GM23338 (cell line): Measurements from ENCODE around the gene GNA15. TPM values are rescaled to one million over a fixed set of nuclear protein-coding genes. Genes with fewer than 3 reads are reported as not detected.

Source experiments
- ATAC-seq: fragments of 200-7000 bp; cut with Tn5 transposase; 3 replicates; pipeline ENCODE4 v1.9.1; 2020
- DNase-seq: peaks from one replicate; pipeline ENCODE4 v3.0.0-alpha.2; 2015; ENCODE audit warnings: low spot score
- H2AFZ ChIP-seq: fragments of 200-600 bp; sonication (generic); 2 replicates; pipeline ENCODE4 v1.8.0; 2016; ENCODE audit warnings: antibody characterized with exemption, mild to moderate bottlenecking, moderate library complexity
- H3F3A ChIP-seq: fragments of 200-600 bp; sonication (generic); replicated peaks from 2 replicates; pipeline ENCODE4 v1.8.0; 2017; ENCODE audit warnings: antibody characterized with exemption, mixed run types, low read depth
- H3K27ac ChIP-seq: fragments of 200-600 bp; sonication (generic); 2 replicates; pipeline ENCODE4 v1.6.1; 2016; ENCODE audit warnings: low read depth
- H3K27me3 ChIP-seq: fragments of 200-600 bp; sonication (generic); 2 replicates; pipeline ENCODE4 v1.8.0; 2016; ENCODE audit warnings: mild to moderate bottlenecking, mixed run types, moderate library complexity; ENCODE audit not compliant: insufficient read depth
- H3K36me3 ChIP-seq: fragments of 200-600 bp; sonication (generic); 2 replicates; pipeline ENCODE4 v1.8.0; 2016; ENCODE audit warnings: mild to moderate bottlenecking; ENCODE audit not compliant: insufficient read depth
- H3K4me1 ChIP-seq: fragments of 200-600 bp; sonication (generic); 2 replicates; pipeline ENCODE4 v1.8.0; 2016; ENCODE audit warnings: mild to moderate bottlenecking, moderate library complexity; ENCODE audit not compliant: insufficient read depth
- H3K4me2 ChIP-seq: fragments of 200-600 bp; sonication (generic); 2 replicates; pipeline ENCODE4 v1.7.1; 2017; ENCODE audit warnings: mixed run types
- H3K4me3 ChIP-seq: fragments of 200-600 bp; sonication (generic); 2 replicates; pipeline ENCODE4 v1.6.1; 2016; ENCODE audit warnings: mixed run types
- H3K79me2 ChIP-seq: fragments of 200-600 bp; sonication (generic); replicated peaks from 2 replicates; pipeline ENCODE4 v1.8.0; 2017; ENCODE audit warnings: mild to moderate bottlenecking; ENCODE audit not compliant: insufficient read depth
- H3K9me2 ChIP-seq: fragments of 200-600 bp; sonication (generic); 2 replicates; pipeline ENCODE4 v1.8.0; 2017; ENCODE audit not compliant: insufficient read depth
- H4K20me1 ChIP-seq: fragments of 200-600 bp; sonication (generic); replicated peaks from 2 replicates; pipeline ENCODE4 v1.8.0; 2017; ENCODE audit warnings: mild to moderate bottlenecking; ENCODE audit not compliant: insufficient read depth
- H3K27ac Mint-ChIP-seq: 2 replicates; pipeline ENCODE4 v1.8.0; 2020; ENCODE audit warnings: inconsistent platforms, mild to moderate bottlenecking, moderate library complexity, mixed read lengths
- H3K27me3 Mint-ChIP-seq: 3 replicates; pipeline ENCODE4 v1.8.0; 2022; ENCODE audit warnings: low read depth, mild to moderate bottlenecking, moderate library complexity, mixed read lengths, inconsistent platforms; ENCODE audit not compliant: insufficient read depth, poor library complexity
- H3K36me3 Mint-ChIP-seq: 3 replicates; pipeline ENCODE4 v1.8.0; 2021; ENCODE audit warnings: low read depth, mild to moderate bottlenecking, inconsistent platforms, moderate library complexity, mixed read lengths
- H3K4me1 Mint-ChIP-seq: 3 replicates; pipeline ENCODE4 v1.8.0; 2020; ENCODE audit warnings: mild to moderate bottlenecking, inconsistent platforms, mixed read lengths
- H3K4me3 Mint-ChIP-seq: 3 replicates; pipeline ENCODE4 v1.8.0; 2021; ENCODE audit warnings: moderate library complexity, mild to moderate bottlenecking, inconsistent platforms, mixed read lengths
- H3K9me3 Mint-ChIP-seq: 3 replicates; pipeline ENCODE4 v1.8.0; 2020; ENCODE audit warnings: moderate library complexity, mild to moderate bottlenecking, inconsistent platforms, mixed read lengths
- CREB1 ChIP-seq: fragments of 250-450 bp; sonication (Bioruptor Pico); IDR thresholded peaks from 2 replicates; pipeline ENCODE4 v1.5.0; 2020; ENCODE audit warnings: low read depth, mild to moderate bottlenecking, moderate library complexity
- ETS1 ChIP-seq: IDR thresholded peaks from 2 replicates; pipeline ENCODE4 v1.6.1; 2016; ENCODE audit warnings: antibody characterized with exemption
- EZH2 ChIP-seq: fragments of 200-600 bp; sonication (generic); IDR thresholded peaks from one replicate; pipeline ENCODE4 v1.8.0; 2017; ENCODE audit warnings: antibody characterized with exemption, mild to moderate bottlenecking, low read depth; ENCODE audit not compliant: unreplicated experiment
- EZH2phosphoT487 ChIP-seq: fragments of 200-600 bp; sonication (generic); IDR thresholded peaks from one replicate; pipeline ENCODE4 v1.8.1; 2018; ENCODE audit warnings: antibody characterized with exemption; ENCODE audit not compliant: unreplicated experiment
- JUNB ChIP-seq: IDR thresholded peaks from one replicate; pipeline ENCODE4 v1.6.1; 2016; ENCODE audit warnings: antibody characterized with exemption; ENCODE audit not compliant: unreplicated experiment
- NANOG ChIP-seq: IDR thresholded peaks from 2 replicates; pipeline ENCODE4 v1.6.1; 2016; ENCODE audit warnings: antibody characterized with exemption, borderline replicate concordance
- POLR2AphosphoS5 ChIP-seq: IDR thresholded peaks from 2 replicates; pipeline ENCODE4 v1.6.1; 2016; ENCODE audit warnings: antibody characterized with exemption, low read depth
- STAT1 ChIP-seq: IDR thresholded peaks from one replicate; pipeline ENCODE4 v1.6.1; 2016; ENCODE audit warnings: antibody characterized with exemption; ENCODE audit not compliant: unreplicated experiment
- ZNF114 ChIP-seq: fragments of 250-450 bp; sonication (Bioruptor Pico); IDR thresholded peaks from 2 replicates; pipeline ENCODE4 v1.5.0; 2020; ENCODE audit warnings: mild to moderate bottlenecking, moderate library complexity
- ZNF331 ChIP-seq: fragments of 250-450 bp; sonication (Bioruptor Pico); IDR thresholded peaks from 2 replicates; pipeline ENCODE4 v1.5.0; 2020; ENCODE audit warnings: low read depth, mild to moderate bottlenecking, moderate library complexity
- ZNF462 ChIP-seq: fragments of 250-450 bp; sonication (Bioruptor Pico); IDR thresholded peaks from 2 replicates; pipeline ENCODE4 v1.5.0; 2020; ENCODE audit warnings: mild to moderate bottlenecking, moderate library complexity
- polyA plus RNA-seq: library from polyadenylated mRNA; unstranded; fragments of >200 nt; fragmentation: Nextera tagmentation; extraction: Ambion mirVana; gene quantifications from 2 replicates; pipeline ENCODE4 v1.2.1, GENCODE V29; 2016
- total RNA-seq: library from RNA; depleted of rRNA; stranded (reverse); fragments of >200 nt; shearing (Covaris generic); gene quantifications from 2 replicates; pipeline ENCODE4 v1.2.3, GENCODE V29; 2014
- TF ChIP-seq, protein P1 (sequence below): IDR thresholded peaks from one replicate; pipeline ENCODE4 v1.6.1; 2018; ENCODE audit warnings: antibody characterized with exemption; ENCODE audit not compliant: unreplicated experiment
- TF ChIP-seq, protein P2 (sequence below), 2 experiments: fragments of 200-600 bp in 1 of 2; sonication (generic) in 1 of 2; conservative IDR thresholded peaks; 2 replicates each; pipeline versions ENCODE4 v1.5.1 to v1.6.1; 2016 to 2017; ENCODE audit warnings: antibody characterized with exemption in 2 of 2, low read depth in 2 of 2, mild to moderate bottlenecking in 2 of 2, moderate library complexity in 1 of 2

Gene GNA15
- total and polyA plus RNA-seq, 2 experiments from 2014 or later, result 0.14 to 0.31 TPM

DNA sequence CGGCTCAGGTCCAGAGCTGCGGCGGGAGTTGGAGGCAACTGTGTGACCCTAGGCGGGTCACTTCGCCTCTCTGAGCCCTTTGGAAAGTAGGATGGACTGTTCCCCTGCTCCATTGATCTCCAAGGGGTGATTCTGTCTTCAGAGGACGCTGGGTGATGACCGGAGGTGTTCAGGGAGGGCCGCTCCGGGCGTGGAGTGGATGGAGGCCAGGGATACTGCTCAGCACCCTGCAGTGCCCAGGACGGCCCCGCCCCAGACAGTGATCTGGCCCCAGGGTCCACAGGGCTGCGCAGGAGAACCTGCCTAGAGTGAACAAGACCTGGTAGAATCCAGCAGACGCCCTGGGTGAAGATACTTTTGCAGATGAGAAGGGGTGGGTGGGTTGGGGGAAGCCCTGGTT lies 56.9 kb downstream of the GNA15 start:
- no peak overlapping the region for H3K27ac Mint-ChIP-seq
- no peaks in the 10 kb centered on the region; the same call in 2 of the 3 replicates for H3K9me3 Mint-ChIP-seq
- Histone ChIP-seq H3K4me3 (no peak overlapping the region), H3K27me3 (no peaks in the 10 kb centered on the region), H3K9me2 (no peaks in the 10 kb centered on the region), H4K20me1 (peaks cover 5% of the 10 kb centered on the region), H3K36me3 (no peaks in the 10 kb centered on the region; the same call in 1 of the 2 replicates), H3K4me1 (no peaks in the 10 kb centered on the region), H3K27ac (no peak overlapping the region), H3K79me2 (peaks cover 52% of the 10 kb centered on the region), H2AFZ (no peak overlapping the region), H3F3A (no peaks in the 10 kb centered on the region), H3K4me2 (no peak overlapping the region)
- peaks cover 10% of the 10 kb centered on the region for H3K4me1 Mint-ChIP-seq
- no peak overlapping the region for H3K4me3 Mint-ChIP-seq
- peaks cover 4% of the 10 kb centered on the region for H3K27me3 Mint-ChIP-seq
- TF ChIP-seq ZNF462 (CRISPR knock-in tag) (no peak), CREB1 (CRISPR knock-in tag) (no peak), ZNF114 (CRISPR knock-in tag) (no peak), EZH2phosphoT487 (no peak), NANOG (no peak), JUNB (no peak), ZNF331 (CRISPR knock-in tag) (no peak), POLR2AphosphoS5 (no peak), STAT1 (no peak), EZH2 (no peak), ETS1 (no peak)
- TF ChIP-seq, protein P1, sequence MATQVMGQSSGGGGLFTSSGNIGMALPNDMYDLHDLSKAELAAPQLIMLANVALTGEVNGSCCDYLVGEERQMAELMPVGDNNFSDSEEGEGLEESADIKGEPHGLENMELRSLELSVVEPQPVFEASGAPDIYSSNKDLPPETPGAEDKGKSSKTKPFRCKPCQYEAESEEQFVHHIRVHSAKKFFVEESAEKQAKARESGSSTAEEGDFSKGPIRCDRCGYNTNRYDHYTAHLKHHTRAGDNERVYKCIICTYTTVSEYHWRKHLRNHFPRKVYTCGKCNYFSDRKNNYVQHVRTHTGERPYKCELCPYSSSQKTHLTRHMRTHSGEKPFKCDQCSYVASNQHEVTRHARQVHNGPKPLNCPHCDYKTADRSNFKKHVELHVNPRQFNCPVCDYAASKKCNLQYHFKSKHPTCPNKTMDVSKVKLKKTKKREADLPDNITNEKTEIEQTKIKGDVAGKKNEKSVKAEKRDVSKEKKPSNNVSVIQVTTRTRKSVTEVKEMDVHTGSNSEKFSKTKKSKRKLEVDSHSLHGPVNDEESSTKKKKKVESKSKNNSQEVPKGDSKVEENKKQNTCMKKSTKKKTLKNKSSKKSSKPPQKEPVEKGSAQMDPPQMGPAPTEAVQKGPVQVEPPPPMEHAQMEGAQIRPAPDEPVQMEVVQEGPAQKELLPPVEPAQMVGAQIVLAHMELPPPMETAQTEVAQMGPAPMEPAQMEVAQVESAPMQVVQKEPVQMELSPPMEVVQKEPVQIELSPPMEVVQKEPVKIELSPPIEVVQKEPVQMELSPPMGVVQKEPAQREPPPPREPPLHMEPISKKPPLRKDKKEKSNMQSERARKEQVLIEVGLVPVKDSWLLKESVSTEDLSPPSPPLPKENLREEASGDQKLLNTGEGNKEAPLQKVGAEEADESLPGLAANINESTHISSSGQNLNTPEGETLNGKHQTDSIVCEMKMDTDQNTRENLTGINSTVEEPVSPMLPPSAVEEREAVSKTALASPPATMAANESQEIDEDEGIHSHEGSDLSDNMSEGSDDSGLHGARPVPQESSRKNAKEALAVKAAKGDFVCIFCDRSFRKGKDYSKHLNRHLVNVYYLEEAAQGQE, result no peak
- TF ChIP-seq, protein P2, sequence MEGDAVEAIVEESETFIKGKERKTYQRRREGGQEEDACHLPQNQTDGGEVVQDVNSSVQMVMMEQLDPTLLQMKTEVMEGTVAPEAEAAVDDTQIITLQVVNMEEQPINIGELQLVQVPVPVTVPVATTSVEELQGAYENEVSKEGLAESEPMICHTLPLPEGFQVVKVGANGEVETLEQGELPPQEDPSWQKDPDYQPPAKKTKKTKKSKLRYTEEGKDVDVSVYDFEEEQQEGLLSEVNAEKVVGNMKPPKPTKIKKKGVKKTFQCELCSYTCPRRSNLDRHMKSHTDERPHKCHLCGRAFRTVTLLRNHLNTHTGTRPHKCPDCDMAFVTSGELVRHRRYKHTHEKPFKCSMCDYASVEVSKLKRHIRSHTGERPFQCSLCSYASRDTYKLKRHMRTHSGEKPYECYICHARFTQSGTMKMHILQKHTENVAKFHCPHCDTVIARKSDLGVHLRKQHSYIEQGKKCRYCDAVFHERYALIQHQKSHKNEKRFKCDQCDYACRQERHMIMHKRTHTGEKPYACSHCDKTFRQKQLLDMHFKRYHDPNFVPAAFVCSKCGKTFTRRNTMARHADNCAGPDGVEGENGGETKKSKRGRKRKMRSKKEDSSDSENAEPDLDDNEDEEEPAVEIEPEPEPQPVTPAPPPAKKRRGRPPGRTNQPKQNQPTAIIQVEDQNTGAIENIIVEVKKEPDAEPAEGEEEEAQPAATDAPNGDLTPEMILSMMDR (conservative IDR thresholded peaks at IDR 0.05; ENCODE audit: low read depth in 2 of 2), result no peak
- DNase-seq (no peak), ATAC-seq (no peak)
- peaks cover 18% of the 10 kb centered on the region for H3K36me3 Mint-ChIP-seq
